Stimulated activated naive B cell treated with anti-CD40 and anti-IgM and Interleukin-4, amounts not matched to agents 10 μg/mL and 1 μg/mL and 100 μg/mL, for 72 hours (primary cell): ENCODE measurements around the gene ATG101.
A peak's percentile ranks its signal among the peaks of the same experiment; 100 is the strongest.

Experiments used
- ATAC-seq, 2 donors: fragments of 150-1000 bp; cut with Tn5 transposase; replicated peaks; 2 replicates each; pipeline ENCODE4 v1.10.0; 2021; ENCODE audit warnings: moderate library complexity in 1 of 2
- DNase-seq: peaks from one replicate; pipeline ENCODE4 v3.0.0; 2021
- H3K27ac Mint-ChIP-seq: one replicate; pipeline ENCODE4 v1.8.0; 2022; ENCODE audit warnings: mild to moderate bottlenecking, mixed read lengths
- H3K27me3 Mint-ChIP-seq, 2 donors: one replicate each; pipeline ENCODE4 v1.8.0; 2022; ENCODE audit warnings: mixed read lengths in 2 of 2
- H3K36me3 Mint-ChIP-seq, 2 donors: one replicate each; pipeline ENCODE4 v1.8.0; 2022; ENCODE audit warnings: mixed read lengths in 2 of 2, mild to moderate bottlenecking in 1 of 2
- H3K4me1 Mint-ChIP-seq, 2 donors: one replicate each; pipeline ENCODE4 v1.8.0; 2022; ENCODE audit warnings: mixed read lengths in 2 of 2, mild to moderate bottlenecking in 1 of 2
- H3K4me3 Mint-ChIP-seq, 2 donors: one replicate each; pipeline ENCODE4 v1.8.0; 2022; ENCODE audit warnings: mild to moderate bottlenecking in 2 of 2, mixed read lengths in 2 of 2, moderate library complexity in 1 of 2
- H3K9me3 Mint-ChIP-seq, 2 donors: one replicate each; pipeline ENCODE4 v1.8.0; 2022; ENCODE audit warnings: mixed read lengths in 2 of 2, mild to moderate bottlenecking in 1 of 2

ATG101 gene

DNA sequence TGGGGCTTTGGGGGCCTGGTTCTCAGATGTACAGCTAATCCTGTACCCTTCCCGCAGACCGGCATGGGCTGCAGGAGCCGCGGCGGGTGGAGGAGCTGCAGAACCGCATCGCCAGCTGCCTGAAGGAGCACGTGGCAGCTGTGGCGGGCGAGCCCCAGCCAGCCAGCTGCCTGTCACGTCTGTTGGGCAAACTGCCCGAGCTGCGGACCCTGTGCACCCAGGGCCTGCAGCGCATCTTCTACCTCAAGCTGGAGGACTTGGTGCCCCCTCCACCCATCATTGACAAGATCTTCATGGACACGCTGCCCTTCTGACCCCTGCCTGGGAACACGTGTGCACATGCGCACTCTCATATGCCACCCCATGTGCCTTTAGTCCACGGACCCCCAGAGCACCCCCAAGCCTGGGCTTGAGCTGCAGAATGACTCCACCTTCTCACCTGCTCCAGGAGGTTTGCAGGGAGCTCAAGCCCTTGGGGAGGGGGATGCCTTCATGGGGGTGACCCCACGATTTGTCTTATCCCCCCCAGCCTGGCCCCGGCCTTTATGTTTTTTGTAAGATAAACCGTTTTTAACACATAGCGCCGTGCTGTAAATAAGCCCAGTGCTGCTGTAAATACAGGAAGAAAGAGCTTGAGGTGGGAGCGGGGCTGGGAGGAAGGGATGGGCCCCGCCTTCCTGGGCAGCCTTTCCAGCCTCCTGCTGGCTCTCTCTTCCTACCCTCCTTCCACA lies 11.0 kb upstream of the ATG101 start:
- ATAC-seq = no peak
- DNase-seq = no peak
- Mint-ChIP-seq H3K36me3 (peaks cover 32 to 37% of the 10 kb centered on the region in 2 donors), H3K27me3 (peaks cover 0 to 4% of the 10 kb centered on the region in 2 donors), H3K27ac (no peak overlapping the region), H3K4me1 (peaks cover 7 to 16% of the 10 kb centered on the region in 2 donors), H3K4me3 (no peak overlapping the region), H3K9me3 (no peaks in the 10 kb centered on the region)

DNA sequence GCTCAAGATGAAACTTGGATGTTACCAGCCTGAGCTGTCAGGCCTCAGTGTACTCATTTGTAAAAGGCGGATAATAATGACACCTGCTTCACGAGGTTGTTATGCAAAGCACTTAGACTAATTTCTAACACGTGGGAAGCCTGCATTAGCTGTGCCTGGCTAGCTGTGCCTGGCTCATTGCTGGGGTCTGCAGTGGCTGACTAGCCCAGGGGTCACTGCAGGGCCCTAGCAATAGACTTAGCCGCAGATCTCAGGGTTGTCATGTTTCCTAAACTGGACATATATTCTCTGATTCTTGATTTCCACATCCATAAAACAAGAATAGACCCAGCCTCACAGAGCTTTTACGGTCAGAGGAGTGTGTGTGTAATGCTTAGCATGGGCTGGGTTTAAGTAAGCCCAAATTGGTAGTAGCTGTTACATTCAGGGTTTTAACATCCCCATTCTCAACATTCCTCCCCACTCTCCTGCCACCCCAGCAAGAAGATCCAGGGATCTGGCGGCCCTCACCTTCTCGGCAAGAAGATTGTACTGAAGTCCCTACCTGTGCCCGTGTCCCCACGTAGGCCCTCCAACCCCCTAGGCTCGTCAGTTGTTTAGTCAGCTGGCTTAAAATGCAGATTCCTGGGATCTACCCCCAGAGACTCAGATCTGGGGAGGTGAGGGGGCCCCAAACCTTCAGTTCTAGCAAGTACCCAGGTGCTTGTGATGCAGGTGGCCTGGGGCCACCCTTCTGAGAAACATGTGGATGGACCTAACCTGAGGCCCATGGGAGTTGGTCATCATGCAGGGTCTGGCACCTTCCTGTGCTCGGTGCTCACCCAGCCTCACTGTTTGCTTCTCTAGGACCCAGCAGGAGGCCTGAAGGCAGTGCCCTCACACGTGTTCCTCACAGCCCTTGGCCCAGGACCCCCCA lies 9.9 kb upstream of the ATG101 start:
- Mint-ChIP-seq H3K27me3 (peaks cover 0 to 11% of the 10 kb centered on the region in 2 donors), H3K4me1 (peaks cover 2 to 8% of the 10 kb centered on the region in 2 donors), H3K9me3 (no peaks in the 10 kb centered on the region), H3K4me3 (no peak overlapping the region), H3K36me3 (peaks cover 24 to 29% of the 10 kb centered on the region in 2 donors), H3K27ac (no peak overlapping the region)
- ATAC-seq (no peak), DNase-seq (no peak)

DNA sequence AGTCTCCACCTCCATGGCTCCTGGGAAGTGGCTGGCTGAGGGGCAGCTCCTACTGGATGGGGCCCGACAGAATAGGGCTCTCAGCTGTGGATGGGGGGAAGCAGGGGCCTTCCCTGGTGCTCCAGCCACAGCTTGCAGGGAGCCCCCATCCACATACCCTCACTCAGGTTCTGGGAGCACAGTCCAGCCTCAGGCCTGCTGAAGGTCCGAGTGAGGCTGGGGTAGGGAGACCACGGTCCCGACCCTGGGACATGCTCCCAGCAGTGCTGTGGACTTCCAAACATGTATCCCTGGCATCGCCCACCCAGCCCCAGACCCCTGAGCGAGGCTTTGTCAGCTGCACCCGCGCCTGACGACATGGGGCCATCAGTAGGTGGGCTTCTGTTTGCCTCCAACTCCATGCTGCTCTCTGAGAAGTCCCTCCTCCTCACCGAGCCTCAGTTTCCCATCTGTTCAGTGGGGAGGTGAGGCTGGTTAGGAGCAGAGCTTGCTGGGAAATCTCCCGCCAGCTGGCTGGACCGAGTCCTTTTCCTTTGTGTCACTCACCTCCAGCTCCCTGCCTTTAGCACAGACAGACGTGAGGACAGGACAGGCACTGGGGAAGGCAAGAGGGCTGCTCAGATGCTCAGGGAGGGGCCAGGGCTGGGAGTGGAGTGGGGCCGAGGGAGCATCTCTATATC lies 9.1 kb upstream of the ATG101 start:
- Mint-ChIP-seq H3K27me3 (peaks cover 0 to 11% of the 10 kb centered on the region in 2 donors), H3K9me3 (no peaks in the 10 kb centered on the region), H3K4me1 (peaks cover 2 to 6% of the 10 kb centered on the region in 2 donors), H3K4me3 (no peak overlapping the region), H3K27ac (no peak overlapping the region), H3K36me3 (peaks cover 22 to 27% of the 10 kb centered on the region in 2 donors)
- DNase-seq (no peak), ATAC-seq (no peak)

DNA sequence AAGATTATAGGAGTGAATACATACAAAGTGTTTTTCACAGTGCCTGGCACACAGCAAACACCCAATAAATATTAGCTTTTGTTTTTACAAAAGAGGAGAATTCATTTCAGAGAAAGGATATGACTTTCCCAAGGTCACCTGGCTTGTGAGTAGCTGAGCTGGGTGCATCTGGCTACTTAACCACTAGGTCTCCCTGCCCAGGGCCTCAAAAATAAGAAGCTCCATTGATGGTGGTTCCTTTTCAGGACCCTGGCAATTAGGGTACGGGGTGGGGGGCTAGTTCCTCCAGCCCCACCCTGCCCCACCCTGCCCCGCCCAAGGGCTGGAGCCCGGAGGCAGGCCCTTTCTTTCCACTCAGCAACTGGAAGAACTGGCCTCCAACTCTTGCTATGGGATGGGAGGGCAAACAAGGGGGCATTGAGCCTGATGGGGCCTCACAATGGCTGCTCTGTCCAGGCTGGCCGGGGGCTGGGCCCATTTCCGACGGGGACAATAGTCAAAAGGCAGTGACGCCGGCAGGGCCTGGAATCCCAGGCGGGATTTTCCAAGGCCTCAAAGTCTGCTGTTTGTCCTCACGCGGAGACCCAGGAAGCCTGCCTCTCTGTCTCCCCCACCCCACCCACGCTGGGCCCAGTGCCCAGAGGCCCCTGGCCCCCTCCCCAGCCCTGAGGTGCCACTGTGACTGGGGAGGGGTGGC lies 8.2 kb upstream of the ATG101 start:
- DNase-seq (no peak), ATAC-seq (no peak)
- Mint-ChIP-seq H3K27ac (no peak overlapping the region), H3K36me3 (peaks cover 19 to 23% of the 10 kb centered on the region in 2 donors), H3K4me3 (no peak overlapping the region), H3K4me1 (peaks cover 5 to 6% of the 10 kb centered on the region in 2 donors), H3K9me3 (no peaks in the 10 kb centered on the region), H3K27me3 (peaks cover 0 to 11% of the 10 kb centered on the region in 2 donors)

DNA sequence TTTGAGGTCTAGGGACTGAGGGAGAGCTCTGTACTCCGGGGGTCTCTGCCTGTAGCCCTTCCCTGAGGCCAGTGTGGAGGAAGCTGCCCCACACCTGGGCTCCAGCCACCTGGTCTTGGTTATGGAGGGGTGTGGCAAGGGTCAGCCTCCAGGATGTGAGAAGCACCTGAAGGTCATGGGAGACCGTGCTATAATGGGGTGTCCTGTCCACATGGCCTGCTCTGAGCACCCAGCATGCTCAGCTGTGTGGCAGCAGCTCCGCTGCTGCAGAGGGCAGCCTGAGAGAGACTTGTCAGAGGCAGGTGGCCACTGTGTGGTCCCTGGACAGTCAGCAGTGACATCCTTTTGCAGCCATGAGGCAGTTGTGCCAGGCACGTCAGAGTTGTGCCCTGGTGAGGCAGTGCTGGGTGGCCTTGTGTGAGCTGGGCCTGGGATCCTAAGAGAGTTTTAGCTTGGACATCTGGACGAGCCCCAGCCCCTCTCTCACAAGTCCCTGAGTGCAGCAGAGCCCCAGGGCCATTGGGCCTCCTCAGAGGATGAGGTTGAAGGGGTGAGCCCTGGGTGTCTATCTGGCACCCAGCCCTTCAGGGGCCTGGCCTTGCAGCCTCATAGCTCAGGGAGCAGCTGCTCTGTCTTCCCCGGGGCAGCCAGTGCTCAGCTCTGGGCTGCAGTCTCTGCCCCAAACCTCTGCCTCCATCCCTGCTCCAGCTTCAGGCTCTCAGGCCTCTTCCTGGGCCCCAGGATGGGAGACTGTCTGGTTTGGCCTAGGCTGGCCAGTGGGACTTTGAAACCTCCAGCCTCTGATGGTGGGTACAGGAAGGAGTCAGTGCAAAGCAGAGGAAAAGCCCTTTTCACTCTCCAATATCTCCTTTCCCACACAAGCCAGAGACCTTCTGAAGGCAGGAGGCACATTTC lies 7.4 kb upstream of the ATG101 start:
- Mint-ChIP-seq H3K4me1 (peaks cover 2 to 6% of the 10 kb centered on the region in 2 donors), H3K27ac (no peak overlapping the region), H3K9me3 (no peaks in the 10 kb centered on the region), H3K27me3 (peaks cover 0 to 11% of the 10 kb centered on the region in 2 donors), H3K36me3 (peaks cover 15 to 17% of the 10 kb centered on the region in 2 donors), H3K4me3 (no peak overlapping the region)
- ATAC-seq (no peak), DNase-seq (no peak)

DNA sequence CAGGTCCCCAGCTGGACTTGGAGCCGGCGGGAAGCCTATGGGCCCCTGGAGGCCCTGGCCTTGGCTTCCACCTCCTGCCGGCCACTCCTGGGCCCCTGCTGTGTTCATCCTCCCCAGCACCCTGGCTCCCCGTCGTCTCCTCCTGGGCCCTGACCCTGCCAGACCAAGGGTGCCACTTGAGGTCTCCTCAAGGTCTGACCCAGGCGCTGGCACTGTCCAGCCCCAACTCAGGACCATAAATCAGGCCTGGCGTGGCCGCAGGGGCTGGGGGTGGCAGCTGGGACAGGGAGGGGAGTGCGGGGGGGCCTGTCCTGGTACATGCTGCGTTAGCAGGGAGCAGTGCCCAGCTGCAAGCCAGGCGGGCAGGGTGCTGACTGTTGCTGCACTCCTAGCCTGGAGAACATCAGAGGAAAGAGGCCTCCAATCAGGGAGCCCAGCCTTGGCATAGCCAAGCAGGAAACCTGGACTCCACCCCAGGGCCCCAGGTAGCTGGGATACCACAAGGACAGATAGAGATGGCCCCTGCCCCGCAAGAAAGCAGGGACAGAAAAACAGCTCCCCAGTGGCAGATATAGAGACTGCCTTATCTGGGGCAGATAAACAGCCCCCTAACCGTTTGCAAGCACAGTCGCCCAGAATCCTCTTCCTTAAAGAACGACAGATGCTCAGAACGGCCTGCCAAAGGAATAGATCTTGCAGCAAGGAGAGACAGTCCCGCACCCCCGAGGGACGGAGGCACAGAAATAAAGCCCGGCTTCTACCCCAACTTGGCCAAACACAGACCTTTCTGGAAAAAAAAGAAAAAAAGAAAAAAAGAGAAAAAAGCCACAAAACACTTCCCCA lies 6.5 kb upstream of the ATG101 start:
- Mint-ChIP-seq H3K36me3 (peaks cover 11 to 12% of the 10 kb centered on the region in 2 donors), H3K4me3 (no peak overlapping the region), H3K27ac (peak overlapping the region; percentile 37), H3K27me3 (peaks cover 0 to 11% of the 10 kb centered on the region in 2 donors), H3K9me3 (no peaks in the 10 kb centered on the region), H3K4me1 (peaks cover 0 to 6% of the 10 kb centered on the region in 2 donors)
- ATAC-seq = no peak
- DNase-seq = no peak

DNA sequence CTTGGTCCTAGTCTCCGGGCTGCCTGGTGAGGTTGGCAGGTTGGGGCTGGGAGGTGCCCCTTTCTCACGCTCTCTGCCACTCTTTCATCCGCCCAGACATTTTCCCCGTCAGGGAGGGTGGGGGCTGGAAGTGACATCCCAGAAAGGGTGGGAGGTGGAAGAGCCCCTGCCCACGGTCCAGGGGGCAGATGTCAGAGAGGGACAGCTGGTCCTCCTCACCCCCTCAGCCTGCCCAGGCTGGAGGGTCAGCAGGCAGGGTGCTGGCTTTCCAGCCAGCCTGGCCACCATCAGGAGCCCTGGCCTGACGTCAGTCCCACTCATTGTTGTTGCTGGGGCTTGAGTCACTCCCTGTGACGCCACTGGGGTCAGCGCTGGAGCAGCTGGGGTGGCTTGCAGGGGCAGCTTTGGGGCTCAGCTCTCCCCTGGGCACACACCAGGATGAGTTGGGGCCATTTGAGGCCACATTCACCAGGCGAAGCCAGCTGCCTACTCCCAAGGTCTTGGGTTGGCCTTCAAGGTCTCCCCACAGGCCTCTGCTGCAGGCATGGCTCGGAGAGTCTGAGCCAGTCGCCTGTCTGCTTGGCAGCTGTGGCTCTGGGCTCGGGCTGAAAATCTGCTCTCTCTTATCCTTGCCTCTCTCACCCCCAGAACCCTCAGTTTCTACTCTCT lies 5.7 kb upstream of the ATG101 start:
- H3K27ac Mint-ChIP-seq = no peak overlapping the region
- no peak for ATAC-seq
- H3K27me3 Mint-ChIP-seq = peaks cover 0 to 11% of the 10 kb centered on the region in 2 donors
- no peaks in the 10 kb centered on the region for H3K9me3 Mint-ChIP-seq
- H3K36me3 Mint-ChIP-seq = peaks cover 4 to 6% of the 10 kb centered on the region in 2 donors
- H3K4me3 Mint-ChIP-seq = no peak overlapping the region
- DNase-seq = no peak
- peaks cover 3 to 8% of the 10 kb centered on the region in 2 donors for H3K4me1 Mint-ChIP-seq

DNA sequence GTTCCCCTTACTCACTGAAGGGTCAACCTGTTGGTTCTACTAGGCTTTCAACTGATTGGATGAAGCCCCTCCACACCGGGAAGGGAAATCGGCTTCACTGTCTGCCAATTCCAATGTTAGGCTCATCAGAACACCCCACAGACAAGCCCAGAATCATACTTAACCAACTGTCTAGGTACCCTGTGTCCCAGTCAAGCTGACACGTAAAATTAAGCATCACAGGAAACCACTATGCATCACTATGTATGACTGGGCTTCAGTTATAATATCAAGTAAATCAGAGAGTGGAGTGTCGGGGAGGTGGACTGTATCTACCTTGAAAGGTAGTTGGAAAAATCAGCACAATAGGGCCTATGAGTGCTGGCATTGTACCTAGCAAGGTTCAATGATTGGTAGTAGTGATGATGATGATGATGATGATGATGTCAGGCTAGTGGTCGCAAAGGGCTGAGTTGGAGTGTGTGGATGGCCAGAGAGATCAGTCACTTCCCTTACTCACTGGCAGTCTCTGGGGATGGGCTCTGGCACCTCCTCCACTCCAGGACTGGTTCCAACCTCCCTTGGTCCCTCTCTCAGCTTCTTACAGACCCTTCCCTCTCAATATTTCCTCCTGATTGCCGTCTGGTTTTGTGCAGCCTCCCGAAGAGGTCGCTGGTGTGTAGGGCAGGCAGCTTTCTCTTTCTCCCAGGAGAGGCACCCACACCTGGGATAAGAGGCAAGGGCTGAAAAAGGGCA lies 3.3 kb upstream of the ATG101 start:
- DNase-seq = no peak
- Mint-ChIP-seq H3K9me3 (no peaks in the 10 kb centered on the region), H3K27me3 (peaks cover 0 to 11% of the 10 kb centered on the region in 2 donors), H3K27ac (no peak overlapping the region), H3K4me3 (no peak overlapping the region), H3K4me1 (peaks cover 25% of the 10 kb centered on the region in 2 donors), H3K36me3 (no peaks in the 10 kb centered on the region)
- ATAC-seq = no peak

DNA sequence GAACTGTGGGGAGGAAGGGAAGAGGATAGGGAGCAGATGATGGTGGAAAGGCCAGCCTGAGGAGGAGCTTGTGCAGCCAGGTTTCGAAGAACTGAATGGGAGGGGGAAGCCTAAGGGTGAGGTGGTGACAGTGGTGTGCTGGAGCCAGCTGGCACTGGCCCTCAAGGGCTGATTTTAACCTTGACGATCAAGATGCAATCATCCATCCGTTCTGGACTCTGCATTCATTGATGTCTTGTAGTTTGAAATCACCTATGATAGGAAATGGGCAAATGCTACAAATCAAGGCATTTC lies 2.8 kb upstream of the ATG101 start:
- no peak overlapping the region for H3K4me3 Mint-ChIP-seq
- DNase-seq (no peak), ATAC-seq (no peak)
- no peaks in the 10 kb centered on the region for H3K36me3 Mint-ChIP-seq
- no peaks in the 10 kb centered on the region for H3K9me3 Mint-ChIP-seq
- no peak overlapping the region for H3K27ac Mint-ChIP-seq
- peaks cover 28 to 30% of the 10 kb centered on the region in 2 donors for H3K4me1 Mint-ChIP-seq
- peaks cover 0 to 11% of the 10 kb centered on the region in 2 donors for H3K27me3 Mint-ChIP-seq

DNA sequence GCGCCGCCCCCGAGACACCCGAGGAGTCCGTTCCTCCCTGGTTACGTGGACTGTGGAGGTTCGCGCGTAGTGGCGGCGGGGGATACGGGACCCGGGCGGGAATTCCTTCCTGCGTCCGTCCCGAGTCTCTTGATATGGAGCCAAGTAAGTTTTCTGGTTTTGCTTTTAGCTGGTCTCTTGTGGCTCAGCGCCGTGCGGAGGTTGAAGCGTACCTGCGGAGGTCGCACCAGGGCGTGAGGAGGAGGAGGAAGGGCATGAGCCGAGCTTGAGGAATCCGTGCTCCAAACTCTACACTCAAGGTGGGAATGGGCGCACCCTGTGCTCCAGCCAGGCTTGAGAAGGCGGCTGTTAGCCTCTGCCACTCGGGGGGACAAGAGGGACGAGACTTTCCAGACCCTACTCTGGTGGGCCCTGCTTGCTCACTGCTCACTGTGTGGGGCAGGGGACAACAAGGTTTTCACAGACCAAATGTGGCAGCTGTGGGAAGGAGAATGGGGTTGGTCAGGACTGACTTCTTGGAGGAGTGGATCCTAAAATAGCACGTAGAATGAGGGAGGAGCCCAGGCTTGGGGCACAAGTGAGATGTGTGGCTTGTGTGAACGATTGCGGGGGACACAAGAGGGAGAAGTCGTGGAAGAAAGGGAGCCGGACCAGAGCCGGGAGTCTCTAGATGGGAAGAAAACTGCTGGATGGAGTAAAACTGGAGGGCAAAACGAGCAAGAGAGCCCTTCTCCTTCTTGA lies 577 bp downstream of the ATG101 start:
- ATAC-seq (peak in 1 of 2 donors; percentile 1), DNase-seq (no peak)
- peaks cover 14 to 23% of the 10 kb centered on the region in 2 donors for H3K36me3 Mint-ChIP-seq
- H3K4me1 Mint-ChIP-seq = peaks cover 51 to 60% of the 10 kb centered on the region in 2 donors
- no peaks in the 10 kb centered on the region for H3K27me3 Mint-ChIP-seq
- H3K27ac Mint-ChIP-seq = peak overlapping the region; percentile 100
- H3K4me3 Mint-ChIP-seq = peak overlapping the region; percentile 86 to 91
- no peaks in the 10 kb centered on the region for H3K9me3 Mint-ChIP-seq
